HepG2 (cell line): ENCODE results near the gene OR6S1. TPM values are rescaled to one million over a fixed set of nuclear protein-coding genes. Genes with fewer than 3 reads are reported as not detected.

Experiments used
- AHDC1 ChIP-seq: sonication (generic); formaldehyde crosslinking; IDR thresholded peaks from 2 replicates; pipeline ENCODE4 v1.5.1; 2020; ENCODE audit warnings: mild to moderate bottlenecking, missing genetic modification reagents, borderline replicate concordance
- CC2D1A ChIP-seq: sonication (generic); formaldehyde crosslinking; IDR thresholded peaks from 2 replicates; pipeline ENCODE4 v1.8.1; 2023; ENCODE audit warnings: mild to moderate bottlenecking, missing genetic modification reagents
- ERF ChIP-seq: IDR thresholded peaks from 2 replicates; pipeline ENCODE4 v1.6.1; 2018; ENCODE audit warnings: missing biosample characterization, missing genetic modification reagents
- GZF1 ChIP-seq: sonication (generic); formaldehyde crosslinking; IDR thresholded peaks from 2 replicates; pipeline ENCODE4 v1.5.1; 2020; ENCODE audit warnings: mild to moderate bottlenecking, missing genetic modification reagents
- HDAC1 ChIP-seq: sonication (generic); formaldehyde crosslinking; IDR thresholded peaks from 2 replicates; pipeline ENCODE4 v1.5.1; 2020; ENCODE audit warnings: mild to moderate bottlenecking, missing genetic modification reagents
- HIC2 ChIP-seq: sonication (generic); formaldehyde crosslinking; IDR thresholded peaks from 2 replicates; pipeline ENCODE4 v1.9.0; 2022; ENCODE audit warnings: low read depth, missing genetic modification reagents
- HIVEP1 ChIP-seq: sonication (generic); formaldehyde crosslinking; IDR thresholded peaks from 2 replicates; pipeline ENCODE4 v1.4.0; 2020; ENCODE audit warnings: mild to moderate bottlenecking, missing genetic modification reagents
- HNRNPH1 ChIP-seq: fragments of 200-400 bp; formaldehyde crosslinking; optimal IDR thresholded peaks from 2 replicates; pipeline ENCODE3; 2017; ENCODE audit warnings: mild to moderate bottlenecking, low read depth, low read length
- MED13 ChIP-seq: sonication (generic); formaldehyde crosslinking; IDR thresholded peaks from 2 replicates; pipeline ENCODE4 v1.5.0; 2020; ENCODE audit warnings: missing genetic modification reagents
- MXI1 ChIP-seq: IDR thresholded peaks from 3 replicates; pipeline ENCODE4 v1.6.1; 2012; ENCODE audit warnings: low read depth, low read length, inconsistent platforms, borderline replicate concordance
- PITX1 ChIP-seq: sonication (generic); formaldehyde crosslinking; IDR thresholded peaks from 2 replicates; pipeline ENCODE4 v1.5.1; 2020; ENCODE audit warnings: mild to moderate bottlenecking, missing genetic modification reagents
- RAD21 ChIP-seq: fragments of 450-650 bp; formaldehyde crosslinking; IDR thresholded peaks from 2 replicates; pipeline ENCODE4 v1.5.0; 2020; ENCODE audit warnings: mild to moderate bottlenecking
- RXRB ChIP-seq: IDR thresholded peaks from 2 replicates; pipeline ENCODE4 v1.6.1; 2016; ENCODE audit warnings: borderline replicate concordance, missing genetic modification reagents, missing compliant biosample characterization
- SIX1 ChIP-seq: sonication (generic); formaldehyde crosslinking; IDR thresholded peaks from 2 replicates; pipeline ENCODE4 v1.4.0; 2020; ENCODE audit warnings: missing genetic modification reagents, borderline replicate concordance
- SMC3 ChIP-seq: IDR thresholded peaks from 2 replicates; pipeline ENCODE4 v1.6.1; 2011; ENCODE audit warnings: low read length, improper control_type of control experiment
- SP4 ChIP-seq: sonication (generic); formaldehyde crosslinking; IDR thresholded peaks from 2 replicates; pipeline ENCODE4 v1.8.1; 2023; ENCODE audit warnings: mild to moderate bottlenecking, missing genetic modification reagents
- TBL1XR1 ChIP-seq: fragments of 150-350 bp; IDR thresholded peaks from 2 replicates; pipeline ENCODE4 v1.6.1; 2014; ENCODE audit warnings: borderline replicate concordance, low read length; ENCODE audit not compliant: partially characterized antibody
- ZNF333 ChIP-seq: sonication (generic); formaldehyde crosslinking; IDR thresholded peaks from 2 replicates; pipeline ENCODE4 v1.4.0; 2020; ENCODE audit warnings: mild to moderate bottlenecking, missing genetic modification reagents, borderline replicate concordance
- ZNF639 ChIP-seq: conservative IDR thresholded peaks from 2 replicates; pipeline ENCODE4 v1.6.1; 2018; ENCODE audit warnings: missing genetic modification reagents
- ZSCAN29 ChIP-seq: sonication (generic); formaldehyde crosslinking; conservative IDR thresholded peaks from 2 replicates; pipeline ENCODE4 v1.4.0; 2020; ENCODE audit warnings: mild to moderate bottlenecking, missing genetic modification reagents
- polyA plus RNA-seq, 8 experiments: library from polyadenylated mRNA; depleted of rRNA in 3 of 8; stranded (reverse) in 7 of 8; unstranded in 1 of 8; fragments of >200 nt; fragmentation: Illumina TruSeq in 4 of 8; extraction: Trizol in 4 of 8; gene quantifications; 2 replicates each; pipeline versions ENCODE4 v1.2.1 to v1.2.3, GENCODE V29; 2011 to 2016; ENCODE audit warnings: low read depth in 4 of 8, missing spikeins in 1 of 8, mixed read lengths in 1 of 8; ENCODE audit not compliant: insufficient read depth in 1 of 8
- total RNA-seq, 5 experiments: library from RNA; depleted of rRNA; stranded (reverse); fragments of >200 nt; fragmentation: Illumina TruSeq; extraction: Trizol; gene quantifications; 2 replicates each; pipeline ENCODE4 v1.2.3, GENCODE V29; 2016; ENCODE audit warnings: low read depth in 1 of 5

Gene OR6S1
- total and polyA plus RNA-seq, 2 of the 13 experiments (the other 11 are each of a cell fraction or from before 2014, with no cell fraction given), result 0.09 TPM; not detected in 1

- TF ChIP-seq TBL1XR1 (no peak), HIVEP1 (0 out of 2 replicates have a peak, but pooled peaks have one; percentile 56), ZNF333 (CRISPR knock-in tag) (no peak; the same call in 1 of the 2 replicates), HNRNPH1 (peak; percentile 79), AHDC1 (CRISPR knock-in tag) (peak; percentile 79; the same call in 1 of the 2 replicates), MED13 (CRISPR knock-in tag) (no peak), GZF1 (CRISPR knock-in tag) (no peak), PITX1 (CRISPR knock-in tag) (no peak; the same call in 1 of the 2 replicates), ZSCAN29 (CRISPR knock-in tag) (peak; percentile 93), MXI1 (peak; percentile 61; the same call in 1 of the 3 replicates), SP4 (peak; percentile 81), SIX1 (0 out of 2 replicates have a peak, but pooled peaks have one; percentile 33), SMC3 (no peak), HIC2 (CRISPR knock-in tag) (peak; percentile 71; the same call in 1 of the 2 replicates), CC2D1A (CRISPR knock-in tag) (no peak), HDAC1 (CRISPR knock-in tag) (peak; percentile 60), ZNF639 (CRISPR knock-in tag) (peak; percentile 46; the same call in 1 of the 2 replicates), RAD21 (CRISPR knock-in tag) (0 out of 2 replicates have a peak, but pooled peaks have one; percentile 5), RXRB (CRISPR knock-in tag) (peak; percentile 30; the same call in 1 of the 2 replicates), ERF (CRISPR knock-in tag) (peak; percentile 16; the same call in 1 of the 2 replicates)
Measured at GRCh38 chr14:20682435-20683124, 41.1 kb upstream of the OR6S1 start (continued).
